HG02678 (cell line): ENCODE data around the gene NMUR1.

Experiments used
- ATAC-seq: cut with Tn5 transposase; IDR thresholded peaks from one replicate; pipeline ENCODE4 v1.9.1; 2021; ENCODE audit warnings: mild to moderate bottlenecking, moderate library complexity; ENCODE audit not compliant: unreplicated experiment

Gene NMUR1

DNA sequence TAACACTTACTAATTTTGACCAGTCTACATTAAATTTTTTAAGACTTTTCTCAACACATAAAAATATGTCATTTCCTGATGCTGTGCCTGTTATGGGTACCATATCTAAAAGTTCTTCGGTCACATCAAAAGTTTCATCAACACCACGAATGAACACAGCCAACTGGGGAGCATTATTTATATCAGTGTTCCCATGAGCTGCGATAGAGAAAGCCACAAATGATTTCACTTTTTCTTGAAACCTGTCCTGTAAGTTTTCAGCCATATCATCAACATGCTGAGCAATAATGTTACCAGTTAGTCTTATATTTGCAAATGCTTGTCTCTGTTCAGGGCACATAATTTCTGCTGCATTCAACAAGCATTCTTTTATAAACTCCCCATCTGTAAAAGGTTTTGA, 35.6 kb downstream of the NMUR1 start:
- ATAC-seq: no peak

DNA sequence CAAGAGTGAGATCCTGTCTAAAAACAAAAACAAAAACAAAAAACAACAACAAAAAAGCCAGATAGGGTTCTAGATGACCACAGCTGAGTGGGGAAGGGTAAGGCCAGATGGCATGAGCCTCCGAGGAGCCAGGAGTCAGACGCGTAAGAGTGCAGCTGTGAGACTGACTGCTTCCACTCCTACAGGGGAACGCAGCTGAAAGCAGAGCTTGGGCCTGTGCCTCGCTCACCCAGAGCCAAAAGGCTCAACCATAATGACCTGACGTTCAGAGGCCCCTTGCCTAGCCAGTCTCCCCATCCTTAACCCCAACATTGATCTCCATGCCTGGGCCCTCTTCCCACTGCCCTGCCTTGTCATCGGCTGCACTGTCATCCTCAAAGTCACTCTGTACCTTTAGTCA, 39.4 kb downstream of the NMUR1 start:
- no peak for ATAC-seq

DNA sequence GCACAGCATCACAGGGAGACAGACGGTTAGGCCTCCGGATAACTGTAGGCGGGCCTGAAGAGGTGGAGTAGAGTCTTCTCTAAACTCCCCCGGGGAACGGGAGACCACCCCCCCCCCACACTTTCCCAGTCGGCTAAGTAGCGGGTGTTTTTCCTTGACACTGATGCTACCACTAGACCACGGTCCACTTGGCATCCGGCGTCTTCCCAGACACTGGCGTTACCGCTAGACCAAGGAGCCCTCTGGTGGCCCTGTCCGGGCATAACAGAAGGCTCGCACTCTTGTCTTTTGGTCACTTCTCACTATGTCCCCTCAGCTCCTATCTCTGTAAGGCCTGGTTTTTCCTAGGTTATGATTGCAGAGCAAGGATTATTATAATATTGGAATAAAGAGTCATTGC, 40.3 kb downstream of the NMUR1 start:
- ATAC-seq: no peak

DNA sequence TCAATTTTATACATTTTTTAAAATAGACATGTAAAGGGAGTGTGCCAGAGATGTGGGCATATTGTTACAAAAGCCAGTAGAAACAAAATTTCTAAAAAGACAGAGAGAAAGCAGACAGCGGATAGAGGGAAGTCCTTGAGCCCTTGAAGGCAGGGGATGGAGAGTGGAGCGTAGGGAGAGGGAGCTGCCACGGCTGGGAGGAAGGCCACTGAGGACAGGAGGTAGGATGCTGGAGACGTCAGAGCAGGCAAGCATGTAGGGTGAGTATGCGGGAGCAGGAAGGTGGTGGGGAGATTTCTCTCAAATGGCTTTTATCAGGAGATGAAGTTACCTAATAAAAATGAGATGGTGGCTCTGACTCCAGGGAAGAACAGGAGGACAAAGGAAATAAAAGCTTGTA, 41.9 kb downstream of the NMUR1 start:
- no peak for ATAC-seq

DNA sequence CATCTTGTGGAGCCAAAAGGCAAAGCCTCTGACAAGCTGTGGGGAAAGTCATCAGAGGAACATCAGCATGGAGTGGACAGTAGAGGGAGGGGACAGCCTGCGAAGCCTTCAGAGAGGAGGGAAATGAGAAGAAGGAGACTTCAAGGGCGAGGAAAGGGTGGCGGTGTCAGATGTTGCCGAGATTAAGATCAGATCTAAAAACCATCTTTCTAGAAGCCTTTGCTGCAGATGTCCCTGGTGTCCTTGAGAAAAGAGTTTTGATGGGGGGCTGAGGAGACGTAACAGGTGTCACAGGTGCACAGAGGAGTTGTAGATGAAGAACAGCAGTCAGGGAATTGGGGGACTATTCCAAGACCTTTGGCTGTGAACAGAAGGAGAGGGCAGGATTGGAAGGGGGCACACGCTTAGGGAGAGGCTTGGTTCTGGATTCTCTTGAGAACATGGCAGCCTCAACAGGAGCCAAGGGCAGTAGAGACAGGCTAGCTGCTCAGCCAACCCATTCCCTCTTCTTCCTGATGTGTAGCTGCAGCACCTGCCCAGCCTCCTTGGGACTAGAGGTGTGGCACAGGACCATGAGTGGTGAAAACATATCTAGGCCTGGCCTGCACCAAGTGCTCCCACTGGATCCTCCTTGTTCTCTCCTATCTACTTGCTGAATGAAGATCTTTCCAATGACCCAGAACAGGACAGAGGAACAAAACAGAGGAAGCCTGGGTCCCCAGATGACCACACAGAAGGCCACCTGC, 43.2 kb downstream of the NMUR1 start:
- ATAC-seq: no peak

DNA sequence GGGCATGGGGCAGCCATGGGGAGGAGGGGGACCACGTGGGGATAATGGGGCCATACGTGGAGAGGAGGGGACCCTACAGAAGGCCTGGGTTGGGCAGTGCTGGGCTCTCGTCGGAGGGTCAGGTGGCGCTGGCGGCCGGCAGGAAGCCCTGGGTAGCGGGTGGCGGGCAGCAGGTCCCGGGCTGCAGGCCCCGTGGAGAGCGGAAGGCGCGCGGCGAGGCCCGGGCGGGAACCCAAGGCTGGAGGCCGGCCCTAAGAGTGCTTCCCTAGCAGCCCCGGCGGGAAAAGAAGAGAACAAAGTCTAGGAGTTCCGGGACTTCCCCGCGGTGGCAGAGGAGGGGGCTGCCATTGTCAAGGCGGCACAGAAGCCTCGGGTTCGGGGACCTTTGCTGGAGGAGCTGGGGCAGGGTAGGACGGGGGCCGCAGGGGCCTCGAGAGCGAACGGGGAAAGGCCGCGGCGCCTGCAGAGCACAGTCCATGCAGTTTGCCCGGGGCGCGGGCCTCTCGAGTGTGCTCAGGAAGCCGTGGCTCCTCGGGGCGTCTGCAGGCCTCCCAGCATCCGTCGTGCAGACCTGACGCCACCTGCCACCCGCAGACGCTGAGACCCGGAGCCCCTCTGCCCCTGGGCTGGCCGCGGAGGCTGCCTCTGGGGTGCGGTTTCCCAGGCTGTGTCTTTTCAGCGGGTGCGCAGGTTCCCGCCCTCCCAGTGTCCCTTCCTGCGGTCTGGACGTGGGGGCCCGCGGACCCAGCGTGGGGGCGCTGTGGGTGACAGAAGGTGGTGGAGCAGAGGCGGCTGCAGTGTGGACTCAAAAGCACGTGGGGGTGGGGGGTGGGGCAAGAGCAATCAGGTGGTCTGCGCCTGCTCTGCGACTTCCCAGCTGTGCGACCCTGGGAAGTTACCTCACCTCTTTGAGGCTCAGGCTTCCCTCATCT, 46.6 kb downstream of the NMUR1 start:
- ATAC-seq: no peak

DNA sequence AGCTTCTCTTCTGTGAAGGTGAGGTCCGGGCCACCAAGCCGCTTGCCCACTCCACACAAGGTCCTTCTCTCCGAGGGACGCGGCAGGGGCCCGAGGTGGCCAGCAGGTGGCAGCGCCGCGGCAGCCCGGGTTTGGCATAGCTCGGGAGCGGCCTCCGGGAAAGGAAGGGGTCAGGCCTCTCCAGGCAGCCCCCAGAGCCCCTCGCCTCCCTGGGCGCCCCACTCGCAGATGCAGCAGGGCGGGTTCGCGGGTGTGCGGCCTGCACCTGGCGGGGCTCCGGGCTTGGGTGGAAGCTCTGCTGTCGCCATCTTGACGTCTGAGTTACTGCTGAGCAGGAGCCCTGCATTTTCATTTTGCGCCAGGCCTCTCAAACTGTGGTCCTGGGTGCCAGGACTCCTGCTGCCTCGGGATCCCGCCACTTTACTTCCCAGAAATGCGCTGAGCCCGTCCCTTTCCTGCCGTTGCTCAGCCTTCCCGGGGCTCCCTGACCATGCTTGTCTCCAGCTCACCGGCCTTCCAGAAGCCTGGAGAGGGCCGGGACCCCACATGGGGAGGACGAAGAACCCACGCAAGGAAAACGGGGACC, 47.3 kb downstream of the NMUR1 start:
- no peak for ATAC-seq

DNA sequence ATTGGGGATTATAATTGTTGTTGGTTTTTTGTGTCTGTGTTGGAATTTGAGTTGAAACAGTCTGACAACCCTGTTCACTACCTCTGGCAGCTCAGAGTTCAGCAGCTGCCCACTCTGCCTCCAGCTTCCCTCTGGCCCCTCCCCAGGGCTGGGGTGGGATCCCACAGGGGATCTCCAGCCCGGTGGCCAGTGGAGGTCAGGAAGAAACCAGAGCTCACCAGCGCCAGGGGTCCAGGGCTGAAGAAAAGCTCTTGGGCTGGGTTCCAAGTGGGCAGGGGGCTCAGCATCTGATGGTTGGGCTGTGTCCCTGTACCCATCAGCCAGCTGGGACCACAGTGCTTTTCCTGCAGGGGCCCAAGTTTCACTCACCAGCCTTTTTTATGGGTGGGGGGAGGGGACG, 49.5 kb downstream of the NMUR1 start:
- no peak for ATAC-seq

DNA sequence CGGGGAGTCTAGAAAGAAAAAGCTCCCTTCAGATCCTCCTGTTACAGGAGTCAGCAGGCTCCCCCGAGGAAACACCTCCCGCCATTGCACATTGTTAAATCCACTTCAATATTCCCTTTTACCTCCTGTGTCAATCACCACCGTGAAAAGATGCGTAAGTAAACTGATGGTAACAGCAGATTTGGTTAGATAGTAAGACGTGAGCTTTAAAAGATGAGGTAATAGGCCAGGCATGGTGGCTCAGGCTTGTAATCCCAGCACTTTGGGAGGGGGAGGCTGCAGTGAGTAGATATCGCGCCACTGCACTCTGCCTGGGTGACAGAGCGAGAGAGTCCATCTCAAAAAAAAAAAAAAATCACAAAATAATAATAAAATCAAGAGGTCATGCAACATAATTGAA, 50.8 kb downstream of the NMUR1 start:
- ATAC-seq: no peak

DNA sequence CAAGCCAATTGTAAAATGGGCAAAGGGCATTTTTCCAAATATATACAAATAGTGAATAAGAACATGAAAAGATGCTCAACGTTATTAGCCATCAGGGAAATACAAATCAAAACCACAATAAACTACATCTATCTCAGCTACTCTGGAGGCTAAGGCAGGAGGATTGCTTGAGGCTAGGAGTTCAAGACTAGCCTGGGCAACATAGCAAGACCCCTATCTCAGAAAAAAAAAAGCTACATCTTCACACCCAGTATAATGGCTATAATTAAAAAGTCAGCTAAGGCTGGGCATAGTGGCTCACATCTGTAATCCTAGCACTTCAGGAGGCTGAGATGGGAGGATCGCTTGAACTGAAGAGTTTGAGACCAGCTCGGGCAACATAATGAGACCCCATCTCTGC, 53.3 kb downstream of the NMUR1 start:
- no peak for ATAC-seq

DNA sequence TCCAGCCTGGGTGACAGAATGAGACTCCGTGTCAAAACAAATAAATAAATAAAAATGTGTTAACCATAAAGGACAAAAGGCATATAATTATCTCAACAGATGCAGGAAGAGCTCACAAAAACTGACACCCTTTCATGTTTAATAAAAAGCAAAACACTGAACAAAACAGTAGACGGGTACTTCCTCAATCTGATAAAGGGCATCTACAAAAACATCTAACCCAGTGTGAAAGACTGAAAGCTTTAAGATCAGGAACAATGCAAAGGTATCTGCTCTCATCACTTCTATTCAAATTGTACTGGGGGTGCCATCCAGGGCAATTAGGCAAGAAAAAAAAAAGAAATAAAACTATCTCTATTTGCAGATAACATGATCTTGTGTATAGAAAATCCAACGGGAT, 54.3 kb downstream of the NMUR1 start:
- no peak for ATAC-seq
